Mucosa of descending colon (tissue), 3 donors: ENCODE measurements around the gene PP2D1. TPM values are rescaled to one million over a fixed set of nuclear protein-coding genes. Genes with fewer than 3 reads are reported as not detected.
"Not testable (repeated sequence)": the region's sequence is repeated elsewhere in the genome, so short reads cannot be mapped to it uniquely, and the experiment has no call there.

Experiments used
- ATAC-seq: fragments of 200-7000 bp; cut with Tn5 transposase; one replicate; pipeline ENCODE4 v1.9.1; 2020; ENCODE audit warnings: mild to moderate bottlenecking, moderate library complexity
- DNase-seq, 3 donors: peaks; one replicate each; pipeline ENCODE4 v3.0.0-alpha.2; 2020
- H3K36me3 ChIP-seq: fragments of 200-600 bp; one replicate; pipeline ENCODE4 v1.8.0; 2021; ENCODE audit warnings: low read depth, mild to moderate bottlenecking
- H3K4me1 ChIP-seq: fragments of 200-600 bp; one replicate; pipeline ENCODE4 v1.8.0; 2021; ENCODE audit warnings: low read depth, mild to moderate bottlenecking
- H3K4me3 ChIP-seq: fragments of 200-600 bp; one replicate; pipeline ENCODE4 v1.8.0; 2021; ENCODE audit warnings: mild to moderate bottlenecking
- H3K9me3 ChIP-seq: fragments of 200-600 bp; one replicate; pipeline ENCODE4 v1.8.0; 2021; ENCODE audit warnings: mild to moderate bottlenecking
- CTCF ChIP-seq: fragments of 200-600 bp; IDR thresholded peaks from one replicate; pipeline ENCODE4 v1.8.0; 2022; ENCODE audit warnings: antibody characterized with exemption, mild to moderate bottlenecking
- intact Hi-C, 2 donors: fragments of 100-400 bp; cut with DNase I in 1 of 2; cut with micrococcal nuclease in 1 of 2; formaldehyde crosslinking; loops; one replicate each; pipeline versions ENCODE4 v1.11.0 to v1.11.1; 2022; cut with DNase I, micrococcal nuclease
- total RNA-seq, 3 donors: library from RNA; stranded (reverse); fragmentation: NEBNext Ultra II Directional in 2 of 3; extraction: Animal tissue kit (Norgen Biotek cat#: 25700) in 2 of 3; gene quantifications; one replicate each; pipeline versions ENCODE4 v1.2.1 to v1.2.4, GENCODE V29; 2021 to 2023
- donor health status: DM: no; HTN: no; CAD: no; lungs with moderate emphysema.
- donor health status: DM: no; HTN: no; CAD: no.
- donor health status: DM: no; HTN: yes; CAD: no.

PP2D1 gene
- total RNA-seq, 3 donors from 2014 or later: not detected

GRCh38 chr3:20047976-20048883 is 36.2 kb upstream of the PP2D1 start:
- H3K4me3 ChIP-seq: no peak overlapping the region
- peaks cover 17% of the 10 kb centered on the region for H3K4me1 ChIP-seq
- H3K36me3 ChIP-seq: no peaks in the 10 kb centered on the region
- no peak for TF ChIP-seq CTCF
- intact Hi-C loops: loop anchor here in 1 of 2 donors (10.0 kb wide), 1 partner anchor 103 kb away; the partner anchor contains the start of gene RAB5A
- no peaks in the 10 kb centered on the region for H3K9me3 ChIP-seq
- DNase-seq (no peak), ATAC-seq (no peak)

GRCh38 chr3:20047341-20047779 is 35.3 kb upstream of the PP2D1 start:
- peak; percentile 15 for ATAC-seq
- intact Hi-C loops: loop anchor here in 1 of 2 donors (10.0 kb wide), 1 partner anchor 103 kb away; the partner anchor contains the start of gene RAB5A
- H3K4me3 ChIP-seq: no peak overlapping the region
- H3K9me3 ChIP-seq: no peaks in the 10 kb centered on the region
- no peaks in the 10 kb centered on the region for H3K36me3 ChIP-seq
- peaks cover 26% of the 10 kb centered on the region for H3K4me1 ChIP-seq
- no peak for TF ChIP-seq CTCF
- DNase-seq: no peak

GRCh38 chr3:20046556-20046955 is 34.5 kb upstream of the PP2D1 start:
- Histone ChIP-seq H3K4me3 (no peak overlapping the region), H3K9me3 (no peaks in the 10 kb centered on the region), H3K36me3 (no peaks in the 10 kb centered on the region), H3K4me1 (peaks cover 31% of the 10 kb centered on the region)
- TF ChIP-seq CTCF: no peak
- intact Hi-C loops: loop anchor here in 1 of 2 donors (10.0 kb wide), 1 partner anchor 102 kb away; the partner anchor contains the start of gene RAB5A
- DNase-seq (no peak), ATAC-seq (no peak)

GRCh38 chr3:20045141-20045540 is 33.1 kb upstream of the PP2D1 start:
- ATAC-seq, H3K9me3 ChIP-seq, DNase-seq, H3K4me3 ChIP-seq, H3K36me3 ChIP-seq: not testable (repeated sequence)
- intact Hi-C loops: loop anchor here in 1 of 2 donors (10.0 kb wide), 1 partner anchor 100 kb away; the partner anchor contains the start of gene RAB5A
- H3K4me1 ChIP-seq: peaks cover 31% of the 10 kb centered on the region

- no peaks in the 10 kb centered on the region for H3K36me3 ChIP-seq
- TF ChIP-seq CTCF: no peak
- no peaks in the 10 kb centered on the region for H3K9me3 ChIP-seq
- ATAC-seq (no peak), DNase-seq (no peak)
- intact Hi-C loops: loop anchor here in 1 of 2 donors (10.0 kb wide), 1 partner anchor 99 kb away; the partner anchor contains the start of gene RAB5A
- peaks cover 33% of the 10 kb centered on the region for H3K4me1 ChIP-seq
- H3K4me3 ChIP-seq: no peak overlapping the region
Measured at GRCh38 chr3:20043825-20044224, 31.8 kb upstream of the PP2D1 start.

- Histone ChIP-seq H3K36me3 (no peaks in the 10 kb centered on the region), H3K4me3 (no peak overlapping the region), H3K9me3 (no peaks in the 10 kb centered on the region), H3K4me1 (peaks cover 36% of the 10 kb centered on the region)
- TF ChIP-seq CTCF: no peak
- DNase-seq (peak; percentile 88 to 97 (median 90)), ATAC-seq (peak; percentile 61)
- intact Hi-C loops: loop anchor here in 1 of 2 donors (10.0 kb wide), 1 partner anchor 99 kb away; the partner anchor contains the start of gene RAB5A
Measured at GRCh38 chr3:20043396-20043795, 31.3 kb upstream of the PP2D1 start.
